Ramos (cell line): ENCODE measurements around the gene GPRC5B.

Experiments
- in situ Hi-C: fragments of 300-500 bp; cut with MboI; formaldehyde crosslinking; loops from one replicate; pipeline ENCODE4 v1.14.3; 2022; ENCODE audit warnings: low sequenced_read_pairs; ENCODE audit not compliant: unreplicated experiment

GPRC5B gene

GRCh38 chr16:19875900-19876299 is 8.7 kb downstream of the GPRC5B start:
- in situ Hi-C loops = no loop called here

GRCh38 chr16:19874851-19875546 is 9.6 kb downstream of the GPRC5B start:
- in situ Hi-C loops = no loop called here

GRCh38 chr16:19874026-19874425 is 10.6 kb downstream of the GPRC5B start:
- in situ Hi-C loops = no loop called here

- in situ Hi-C loops = no loop called here
These were observed 11.7 kb downstream of the GPRC5B start for GRCh38 chr16:19872935-19873334.

- in situ Hi-C loops = no loop called here
These were observed 12.3 kb downstream of the GPRC5B start for GRCh38 chr16:19872179-19872863.

GRCh38 chr16:19871721-19872120 is 12.9 kb downstream of the GPRC5B start:
- in situ Hi-C loops = no loop called here

GRCh38 chr16:19868421-19868820 is 16.2 kb downstream of the GPRC5B start:
- in situ Hi-C loops = no loop called here

GRCh38 chr16:19864566-19864965 is 20.1 kb downstream of the GPRC5B start:
- in situ Hi-C loops = no loop called here

GRCh38 chr16:19863990-19864389 is 20.7 kb downstream of the GPRC5B start:
- in situ Hi-C loops = no loop called here

GRCh38 chr16:19861811-19862327 is 22.8 kb downstream of the GPRC5B start:
- in situ Hi-C loops = no loop called here

GRCh38 chr16:19861133-19861532 is 23.5 kb downstream of the GPRC5B start:
- in situ Hi-C loops = no loop called here

- in situ Hi-C loops = no loop called here
These were observed 24.2 kb downstream of the GPRC5B start for GRCh38 chr16:19860166-19861041.

- in situ Hi-C loops = no loop called here
These were observed 25.0 kb downstream of the GPRC5B start for GRCh38 chr16:19859603-19860002.

GRCh38 chr16:19859166-19859565 is 25.5 kb downstream of the GPRC5B start:
- in situ Hi-C loops = no loop called here

- in situ Hi-C loops = no loop called here
These were observed 26.2 kb downstream of the GPRC5B start for GRCh38 chr16:19858340-19859018.

- in situ Hi-C loops = no loop called here
These were observed 26.9 kb downstream of the GPRC5B start for GRCh38 chr16:19857593-19858339.

GRCh38 chr16:19856120-19856519 is 28.5 kb downstream of the GPRC5B start:
- in situ Hi-C loops = no loop called here

GRCh38 chr16:19854543-19854876 is 30.1 kb downstream of the GPRC5B start:
- in situ Hi-C loops = no loop called here

- in situ Hi-C loops = no loop called here
These were observed 30.7 kb downstream of the GPRC5B start for GRCh38 chr16:19853742-19854542.
